Measurements from ENCODE around the gene COL27A1.
"Not testable (repeated sequence)": the region's sequence is repeated elsewhere in the genome, so short reads cannot be mapped to it uniquely, and the experiment has no call there.

Gene COL27A1

DNA sequence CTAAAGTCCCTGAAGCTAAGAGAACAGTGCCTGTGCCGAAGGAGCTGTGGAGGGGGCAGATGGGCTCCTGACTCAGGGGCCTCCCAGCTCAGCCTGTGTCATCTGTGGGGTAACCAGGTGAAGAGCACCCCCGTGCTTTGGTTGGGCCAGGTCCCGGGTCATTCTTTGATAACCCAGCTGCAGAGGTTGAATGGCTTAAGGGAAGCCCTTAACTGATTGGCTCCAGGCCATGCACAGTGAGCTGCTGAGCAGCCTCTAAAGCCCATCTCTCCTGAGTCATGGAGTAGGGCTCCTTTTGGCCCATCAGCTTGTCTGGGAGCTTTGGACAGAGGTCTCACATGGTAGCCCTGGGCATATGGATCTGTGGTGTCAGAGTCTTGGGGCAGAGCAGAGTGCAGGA lies 28.7 kb downstream of the COL27A1 start:
- no peak for DNase-seq (ENCODE audit: low spot score)

GRCh38 chr9:114184866-114185265 lies 29.5 kb downstream of the COL27A1 start:
- DNase-seq (ENCODE audit: low spot score), result no peak

GRCh38 chr9:114185570-114186490 lies 30.5 kb downstream of the COL27A1 start:
- no peak for DNase-seq (ENCODE audit: low spot score)

DNA sequence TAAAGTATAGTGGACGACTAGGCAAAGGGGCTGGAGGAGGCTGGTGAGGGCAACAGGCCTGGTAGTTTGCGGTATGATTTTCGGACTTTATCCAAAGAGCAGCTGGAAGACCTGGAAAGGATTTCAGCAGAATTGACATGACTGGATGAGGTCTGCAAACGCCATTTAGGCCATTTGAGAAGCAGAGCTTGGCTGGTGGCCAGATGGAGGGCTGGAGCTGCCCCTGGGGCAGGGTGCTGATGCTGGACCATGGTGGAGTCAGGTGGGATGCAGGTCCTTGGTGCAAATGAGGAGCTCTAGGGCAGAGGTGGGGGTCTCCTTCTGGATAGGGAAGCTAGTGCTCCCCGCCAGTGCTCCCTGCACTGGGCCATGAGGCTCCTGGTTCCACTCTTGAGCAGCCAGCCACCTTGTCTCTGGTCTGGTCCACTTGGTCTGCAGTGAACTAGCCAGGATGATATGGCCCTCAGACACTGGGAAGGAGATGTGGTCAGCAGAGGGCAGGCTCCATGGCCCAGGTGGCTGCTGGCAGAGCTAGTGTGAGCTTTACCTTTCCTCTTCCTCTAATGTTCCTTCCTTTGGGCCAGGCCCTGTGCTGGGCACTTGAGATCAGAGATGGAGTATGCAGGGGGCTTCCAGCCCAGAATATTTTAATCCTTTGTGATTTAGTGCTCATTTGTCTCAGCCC lies 31.4 kb downstream of the COL27A1 start:
- DNase-seq (ENCODE audit: low spot score), result no peak

GRCh38 chr9:114187827-114188226 lies 32.5 kb downstream of the COL27A1 start:
- no peak for DNase-seq (ENCODE audit: low spot score)

DNA sequence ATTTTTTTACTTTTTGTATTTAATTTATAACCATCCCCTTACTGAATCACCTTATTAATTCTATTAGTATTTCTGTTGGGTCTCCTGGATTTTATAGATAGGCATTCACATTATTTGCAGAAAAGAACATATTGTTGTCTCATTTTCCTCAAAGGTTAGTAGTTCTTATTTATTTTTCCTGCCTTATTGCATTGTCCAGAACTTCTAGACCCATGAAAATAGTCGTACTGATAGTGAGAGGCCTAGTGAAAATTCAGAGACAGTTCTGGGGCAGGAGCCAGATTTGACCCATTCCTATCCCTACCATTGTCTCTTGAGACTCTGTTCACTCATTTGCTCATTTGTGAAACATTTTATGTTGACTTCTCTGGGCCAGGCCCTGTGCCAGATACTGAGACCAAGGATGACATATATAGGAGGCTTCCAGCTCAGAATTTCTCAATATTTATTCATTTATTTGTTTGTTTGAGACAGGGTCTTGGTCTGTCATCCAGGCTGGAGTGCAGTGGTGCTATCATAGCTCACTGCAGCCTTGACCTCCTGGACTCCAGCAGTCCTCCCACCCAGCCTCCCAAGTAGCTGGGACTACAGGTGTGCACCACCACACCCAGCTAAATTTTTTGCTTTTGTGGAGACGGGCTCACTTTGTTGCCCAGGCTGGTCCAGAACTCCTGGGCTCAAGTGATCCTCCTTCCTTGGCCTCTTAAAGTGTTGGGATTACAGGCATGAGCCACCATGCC lies 34.7 kb downstream of the COL27A1 start:
- no peak for DNase-seq (ENCODE audit: low spot score)

DNA sequence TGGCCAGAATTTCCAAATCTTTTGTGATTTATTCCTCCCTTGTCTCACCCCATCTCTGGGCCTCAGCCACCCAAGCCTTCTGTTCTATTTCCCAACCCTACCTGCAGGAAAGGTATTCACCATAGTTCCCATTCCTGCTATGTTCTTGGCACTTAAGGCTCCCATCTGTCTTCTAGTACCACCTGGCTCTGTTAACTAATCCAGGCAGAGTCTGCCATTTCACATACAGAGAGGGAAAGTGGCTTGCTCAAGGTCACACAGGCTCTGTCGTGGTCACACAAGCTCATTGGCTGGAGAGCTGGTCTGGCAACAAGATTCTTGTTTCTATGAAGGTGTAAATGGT lies 35.2 kb downstream of the COL27A1 start:
- DNase-seq (ENCODE audit: low spot score), result no peak

- DNase-seq (ENCODE audit: low spot score), result not testable (repeated sequence)
Observed at GRCh38 chr9:114191402-114191801, 36.1 kb downstream of the COL27A1 start.

GRCh38 chr9:114192539-114192938 lies 37.2 kb downstream of the COL27A1 start:
- no peak for DNase-seq (ENCODE audit: low spot score)

GRCh38 chr9:114193090-114193489 lies 37.8 kb downstream of the COL27A1 start:
- DNase-seq (ENCODE audit: low spot score), result no peak

DNA sequence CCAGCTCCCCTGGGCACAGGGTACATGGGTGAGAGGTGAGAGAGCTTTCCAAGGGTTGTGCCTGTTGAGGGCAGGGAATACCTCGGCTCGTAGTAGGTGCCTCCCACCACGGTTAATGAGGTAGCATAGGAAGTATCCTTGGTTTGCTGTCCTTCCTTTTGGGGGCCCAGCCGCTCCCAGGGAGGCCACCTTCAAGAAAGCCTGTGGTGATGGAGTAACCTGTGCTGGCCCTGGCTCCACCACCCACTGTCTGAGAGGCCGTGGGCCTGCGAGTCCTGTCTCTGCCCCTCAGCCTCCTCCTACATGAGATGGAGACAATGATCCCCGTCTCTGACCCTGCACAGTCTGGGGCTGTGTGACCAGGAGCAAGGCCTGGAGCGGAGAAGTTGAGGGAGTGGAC lies 40.8 kb downstream of the COL27A1 start:
- no peak for DNase-seq (ENCODE audit: low spot score)

DNA sequence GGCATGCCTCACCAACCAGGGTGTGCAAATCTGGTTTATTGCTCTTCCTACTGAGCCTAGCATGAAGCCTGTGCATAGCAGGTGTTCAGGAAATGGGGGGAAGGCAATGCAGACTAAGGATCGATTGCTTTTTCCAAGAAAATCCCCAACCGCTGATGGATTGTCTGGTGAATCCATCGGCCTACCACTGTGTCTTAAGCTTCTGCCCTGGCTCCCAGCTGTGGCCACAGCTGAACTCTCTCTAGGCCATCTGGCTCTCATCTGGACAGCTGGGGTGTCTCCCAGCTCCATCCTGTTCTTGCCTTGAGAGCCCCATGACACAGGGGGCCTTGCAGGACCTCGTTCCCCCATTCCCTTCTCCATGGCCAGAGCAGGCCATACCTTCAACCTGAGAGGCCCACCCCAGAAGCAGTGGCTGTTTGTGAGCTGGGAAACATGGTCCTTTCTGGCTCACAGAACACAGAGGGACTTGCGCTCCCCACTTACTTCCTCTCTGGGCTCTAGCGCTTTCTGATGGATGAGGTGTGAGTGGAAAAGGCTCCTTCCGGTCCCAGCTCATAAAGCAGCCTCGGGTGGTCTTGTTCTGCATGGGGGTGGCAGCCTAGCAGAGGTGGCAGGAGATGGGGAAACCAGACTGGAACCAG lies 41.8 kb downstream of the COL27A1 start:
- DNase-seq (ENCODE audit: low spot score), result no peak

- DNase-seq (ENCODE audit: low spot score), result no peak
Observed at GRCh38 chr9:114198249-114199040, 43.1 kb downstream of the COL27A1 start.

GRCh38 chr9:114200721-114201300 lies 45.5 kb downstream of the COL27A1 start:
- no peak for DNase-seq (ENCODE audit: low spot score)

DNA sequence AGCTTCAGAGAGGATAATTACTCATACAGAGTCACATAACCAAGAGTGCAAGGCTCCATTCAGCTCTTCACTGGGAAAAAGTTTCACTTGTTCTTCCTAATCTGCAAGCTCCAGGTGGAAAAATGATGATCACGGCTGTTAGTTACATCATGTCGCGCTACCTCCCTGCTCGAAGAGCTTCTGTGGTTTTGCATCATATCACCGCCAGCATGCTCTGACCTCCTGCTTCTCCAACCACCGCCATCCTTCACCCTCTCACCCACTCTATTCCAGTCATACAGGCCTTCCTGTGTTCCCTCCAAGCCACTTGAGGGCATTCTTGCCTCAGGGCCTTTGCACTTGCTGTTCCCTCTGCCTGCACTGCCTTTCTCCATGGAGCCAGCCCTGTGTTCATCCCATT lies 47.1 kb downstream of the COL27A1 start:
- DNase-seq (ENCODE audit: low spot score), result no peak

DNA sequence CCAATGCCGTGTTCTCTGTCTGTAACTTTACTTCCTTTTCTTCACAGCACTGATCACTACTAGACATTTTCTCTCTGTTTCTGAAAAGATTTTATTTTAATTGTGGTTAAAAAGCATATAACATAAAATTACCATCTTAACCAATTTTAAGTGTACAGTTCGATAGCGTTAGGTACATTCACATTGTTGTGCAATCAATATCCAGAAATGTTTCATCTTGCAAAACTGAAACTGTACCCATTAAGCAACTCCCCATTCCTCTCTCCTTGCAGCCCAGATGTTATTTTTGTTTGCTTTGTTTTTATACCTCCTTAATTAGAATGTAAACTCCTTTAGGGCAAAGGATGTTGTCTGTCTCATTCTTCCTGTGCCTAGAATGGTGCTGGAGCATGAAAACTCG lies 47.5 kb downstream of the COL27A1 start:
- no peak for DNase-seq (ENCODE audit: low spot score)

- DNase-seq (ENCODE audit: low spot score), result no peak
Observed at GRCh38 chr9:114203410-114204140, 48.2 kb downstream of the COL27A1 start.

DNA sequence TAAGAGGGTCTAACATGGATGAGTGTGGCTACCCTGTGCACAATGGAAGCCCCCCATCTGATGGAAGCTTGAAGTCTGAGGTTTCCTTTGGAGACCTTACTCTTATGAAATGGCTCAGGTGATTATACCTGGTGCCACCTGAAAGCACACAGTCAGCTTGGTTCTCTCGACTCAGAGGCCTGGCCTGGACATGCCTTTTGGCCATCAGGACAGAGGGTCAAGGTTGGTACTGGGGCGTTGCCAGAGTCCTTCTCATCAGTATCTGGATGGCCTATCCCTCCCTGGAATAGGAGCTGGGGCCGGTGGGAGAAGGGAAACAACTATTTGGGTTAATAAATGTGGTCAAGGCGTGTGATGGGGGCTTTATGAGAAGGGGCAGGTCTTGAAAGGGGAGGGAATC lies 48.9 kb downstream of the COL27A1 start:
- no peak for DNase-seq (ENCODE audit: low spot score)

- peak; percentile 65 for DNase-seq (ENCODE audit: low spot score)
Observed at GRCh38 chr9:114205171-114206015, 50.1 kb downstream of the COL27A1 start.

Measured in globus pallidus (tissue), 1 donor.